Measurements from ENCODE around the gene PCDHGB3.
"Not testable (repeated sequence)": the region's sequence is repeated elsewhere in the genome, so short reads cannot be mapped to it uniquely, and the experiment has no call there.

PCDHGB3 gene

DNA sequence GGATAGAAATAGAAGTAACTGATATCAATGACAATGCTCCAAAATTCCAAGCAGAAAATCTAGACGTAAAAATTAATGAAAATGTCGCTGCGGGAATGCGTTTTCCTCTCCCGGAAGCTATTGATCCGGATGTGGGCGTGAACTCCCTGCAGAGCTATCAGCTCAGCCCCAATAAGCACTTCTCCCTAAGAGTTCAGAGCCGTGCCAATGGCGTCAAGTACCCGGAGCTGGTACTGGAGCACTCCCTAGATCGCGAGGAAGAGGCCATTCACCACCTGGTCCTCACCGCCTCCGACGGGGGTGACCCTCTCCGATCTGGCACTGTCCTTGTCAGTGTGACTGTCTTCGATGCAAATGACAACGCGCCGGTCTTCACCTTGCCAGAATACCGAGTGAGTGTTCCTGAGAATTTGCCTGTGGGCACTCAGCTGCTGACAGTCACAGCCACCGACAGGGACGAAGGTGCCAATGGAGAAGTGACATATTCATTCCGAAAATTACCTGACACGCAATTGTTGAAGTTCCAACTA lies 43.6 kb downstream of the PCDHGB3 start:
- H3K4me3 ChIP-seq (ENCODE audit: low read length): peak overlapping the region; percentile 77
- peaks cover 6% of the 10 kb centered on the region; the same call in 1 of the 2 replicates for H3K36me3 ChIP-seq (ENCODE audit: insufficient read depth, low read length)
- WGBS: 90% methylated on average over 25 of the region's 25 CpGs
- H3K4me1 ChIP-seq (ENCODE audit: insufficient read depth, low read length): no peaks in the 10 kb centered on the region
- peaks cover 12% of the 10 kb centered on the region for H3K27me3 ChIP-seq (ENCODE audit: insufficient read depth, low read length)
- no peak overlapping the region for H3K27ac ChIP-seq (ENCODE audit: low read depth, low read length)
- H3K9me3 ChIP-seq (ENCODE audit: insufficient read depth, low read depth, low read length): peaks cover 26% of the 10 kb centered on the region
- peak overlapping the region; percentile 71; the same call in 1 of the 2 replicates for H3K9ac ChIP-seq (ENCODE audit: low read depth, low read length)

DNA sequence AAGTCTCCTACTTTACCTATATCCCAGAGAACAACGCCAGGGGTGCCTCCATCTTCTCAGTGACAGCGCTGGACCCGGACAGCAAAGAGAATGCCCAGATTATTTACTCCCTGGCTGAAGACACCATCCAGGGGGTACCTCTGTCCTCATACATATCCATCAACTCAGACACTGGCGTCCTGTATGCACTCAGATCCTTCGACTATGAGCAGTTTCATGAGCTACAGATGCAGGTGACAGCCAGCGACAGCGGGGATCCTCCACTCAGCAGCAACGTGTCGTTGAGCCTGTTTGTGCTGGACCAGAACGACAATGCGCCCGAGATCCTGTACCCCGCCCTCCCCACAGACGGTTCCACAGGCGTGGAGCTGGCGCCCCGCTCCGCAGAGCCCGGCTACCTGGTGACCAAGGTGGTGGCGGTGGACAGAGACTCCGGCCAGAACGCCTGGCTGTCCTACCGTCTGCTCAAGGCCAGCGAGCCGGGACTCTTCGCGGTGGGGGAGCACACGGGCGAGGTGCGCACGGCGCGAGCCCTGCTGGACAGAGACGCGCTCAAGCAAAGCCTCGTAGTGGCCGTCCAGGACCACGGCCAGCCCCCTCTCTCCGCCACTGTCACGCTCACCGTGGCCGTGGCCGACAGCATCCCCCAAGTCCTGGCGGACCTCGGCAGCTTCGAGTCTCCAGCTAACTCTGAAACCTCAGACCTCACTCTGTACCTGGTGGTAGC lies 44.7 kb downstream of the PCDHGB3 start:
- 96% methylated on average over 46 of the region's 46 CpGs for WGBS
- Histone ChIP-seq H3K36me3 (ENCODE audit: insufficient read depth, low read length) (peaks cover 14% of the 10 kb centered on the region; the same call in 1 of the 2 replicates), H3K9me3 (ENCODE audit: insufficient read depth, low read depth, low read length) (peaks cover 33% of the 10 kb centered on the region)
- not testable (repeated sequence) for H3K27me3 ChIP-seq (ENCODE audit: insufficient read depth, low read length); H3K4me3 ChIP-seq (ENCODE audit: low read length); H3K4me1 ChIP-seq (ENCODE audit: insufficient read depth, low read length); H3K27ac ChIP-seq (ENCODE audit: low read depth, low read length); H3K9ac ChIP-seq (ENCODE audit: low read depth, low read length)

- WGBS: 96% methylated on average over 24 of the region's 24 CpGs
Measured at GRCh38 chr5:141415275-141415618, 45.2 kb downstream of the PCDHGB3 start.

DNA sequence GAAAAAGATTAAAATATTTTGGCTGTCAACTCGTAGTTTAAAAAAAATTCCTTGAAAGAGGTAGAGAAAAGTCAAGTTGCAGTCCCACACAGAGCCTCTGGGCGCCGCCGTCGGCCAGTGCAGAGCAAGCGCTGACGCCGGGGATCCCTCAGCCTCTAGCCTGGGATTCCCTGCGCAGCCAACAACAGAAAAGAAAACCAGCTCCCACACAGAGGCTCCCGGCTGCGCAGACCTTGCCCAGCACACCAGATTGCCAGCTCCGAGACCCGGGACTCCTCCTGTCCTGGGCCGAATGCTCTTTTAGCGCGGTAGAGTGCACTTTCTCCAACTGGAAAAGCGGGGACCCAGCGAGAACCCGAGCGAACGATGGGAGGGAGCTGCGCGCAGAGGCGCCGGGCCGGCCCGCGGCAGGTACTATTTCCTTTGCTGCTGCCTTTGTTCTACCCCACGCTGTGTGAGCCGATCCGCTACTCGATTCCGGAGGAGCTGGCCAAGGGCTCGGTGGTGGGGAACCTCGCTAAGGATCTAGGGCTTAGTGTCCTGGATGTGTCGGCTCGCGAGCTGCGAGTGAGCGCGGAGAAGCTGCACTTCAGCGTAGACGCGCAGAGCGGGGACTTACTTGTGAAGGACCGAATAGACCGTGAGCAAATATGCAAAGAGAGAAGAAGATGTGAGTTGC lies 47.6 kb downstream of the PCDHGB3 start, which contains the start of gene PCDHGB7:
PCDHGB7 (plus strand) TSS at position 184 of the 679 bp plus-strand sequence; CDS start at position 367, 183 bp downstream.
- H3K27ac ChIP-seq (ENCODE audit: low read depth, low read length); H3K27me3 ChIP-seq (ENCODE audit: insufficient read depth, low read length); H3K4me1 ChIP-seq (ENCODE audit: insufficient read depth, low read length): not testable (repeated sequence)
- Histone ChIP-seq H3K4me3 (ENCODE audit: low read length) (peak within 1 kb of the TSS; percentile 65), H3K36me3 (ENCODE audit: insufficient read depth, low read length) (peaks cover 41% of the 10 kb centered on the region; the same call in 1 of the 2 replicates), H3K9ac (ENCODE audit: low read depth, low read length) (peak within 1 kb of the TSS; percentile 74), H3K9me3 (ENCODE audit: insufficient read depth, low read depth, low read length) (peaks cover 60% of the 10 kb centered on the region)
- 46% methylated on average over 47 of the region's 47 CpGs for WGBS

More at GRCh38 chr5:141415275-141415618, 45.2 kb downstream of the PCDHGB3 start:
- H3K4me3 ChIP-seq (ENCODE audit: low read length); H3K9ac ChIP-seq (ENCODE audit: low read depth, low read length); H3K4me1 ChIP-seq (ENCODE audit: insufficient read depth, low read length); H3K27me3 ChIP-seq (ENCODE audit: insufficient read depth, low read length); H3K27ac ChIP-seq (ENCODE audit: low read depth, low read length): not testable (repeated sequence)
- Histone ChIP-seq H3K9me3 (ENCODE audit: insufficient read depth, low read depth, low read length) (peaks cover 36% of the 10 kb centered on the region), H3K36me3 (ENCODE audit: insufficient read depth, low read length) (peaks cover 20% of the 10 kb centered on the region; the same call in 1 of the 2 replicates)

GRCh38 chr5:141419074-141419880 lies 49.2 kb downstream of the PCDHGB3 start:
- no peak overlapping the region for H3K27ac ChIP-seq (ENCODE audit: low read depth, low read length)
- H3K36me3 ChIP-seq (ENCODE audit: insufficient read depth, low read length): peaks cover 50% of the 10 kb centered on the region; the same call in 1 of the 2 replicates
- H3K4me3 ChIP-seq (ENCODE audit: low read length): 0 out of 2 replicates have a peak overlapping the region, but pooled peaks have one; percentile 65
- 97% methylated on average over 74 of the region's 74 CpGs for WGBS
- H3K9ac ChIP-seq (ENCODE audit: low read depth, low read length): no peak overlapping the region
- peaks cover 10% of the 10 kb centered on the region for H3K27me3 ChIP-seq (ENCODE audit: insufficient read depth, low read length)
- H3K9me3 ChIP-seq (ENCODE audit: insufficient read depth, low read depth, low read length): peaks cover 57% of the 10 kb centered on the region
- no peaks in the 10 kb centered on the region for H3K4me1 ChIP-seq (ENCODE audit: insufficient read depth, low read length)

GRCh38 chr5:141420855-141421488 lies 50.9 kb downstream of the PCDHGB3 start, which contains the start of gene PCDHGA11:
Gene PCDHGA11 (plus strand): TSS chr5:141421051. CDS start chr5:141421228, 177 bp downstream.
- 82% methylated on average over 42 of the region's 42 CpGs for WGBS
- peaks cover 59% of the 10 kb centered on the region; the same call in 1 of the 2 replicates for H3K36me3 ChIP-seq (ENCODE audit: insufficient read depth, low read length)
- H3K4me1 ChIP-seq (ENCODE audit: insufficient read depth, low read length): no peaks in the 10 kb centered on the region
- H3K27me3 ChIP-seq (ENCODE audit: insufficient read depth, low read length): peaks cover 10% of the 10 kb centered on the region
- peak within 1 kb of the TSS; percentile 57 for H3K4me3 ChIP-seq (ENCODE audit: low read length)
- peak within 1 kb of the TSS; percentile 57 for H3K9ac ChIP-seq (ENCODE audit: low read depth, low read length)
- peaks cover 61% of the 10 kb centered on the region for H3K9me3 ChIP-seq (ENCODE audit: insufficient read depth, low read depth, low read length)
- no peak within 1 kb of the TSS; the same call in 1 of the 2 replicates for H3K27ac ChIP-seq (ENCODE audit: low read depth, low read length)

- H3K27ac ChIP-seq (ENCODE audit: low read depth, low read length): no peak overlapping the region
- H3K9me3 ChIP-seq (ENCODE audit: insufficient read depth, low read depth, low read length): peaks cover 62% of the 10 kb centered on the region
- peaks cover 10% of the 10 kb centered on the region for H3K27me3 ChIP-seq (ENCODE audit: insufficient read depth, low read length)
- 91% methylated on average over 13 of the region's 13 CpGs for WGBS
- peaks cover 64% of the 10 kb centered on the region; the same call in 1 of the 2 replicates for H3K36me3 ChIP-seq (ENCODE audit: insufficient read depth, low read length)
- H3K4me1 ChIP-seq (ENCODE audit: insufficient read depth, low read length): no peaks in the 10 kb centered on the region
- peak overlapping the region; percentile 57; the same call in 1 of the 2 replicates for H3K9ac ChIP-seq (ENCODE audit: low read depth, low read length)
- peak overlapping the region; percentile 57 for H3K4me3 ChIP-seq (ENCODE audit: low read length)
Measured at GRCh38 chr5:141421489-141421855, 51.4 kb downstream of the PCDHGB3 start.
